HCT116 (cell line): ENCODE data around the gene ITPK1. TPM values are rescaled to one million over a fixed set of nuclear protein-coding genes. Genes with fewer than 3 reads are reported as not detected.

Experiments used
- ATAC-seq: fragments of 200-7000 bp; cut with Tn5 transposase; 2 replicates; pipeline ENCODE4 v1.9.1; 2020; ENCODE audit warnings: mild to moderate bottlenecking, moderate library complexity
- BruUV-seq: library from RNA; stranded (reverse); fragments of 400-500 nt; replicated peaks from 2 replicates; lab custom pipeline; 2021; lab: Mats Ljungman, UMichigan
- CTCF ChIA-PET: fragments of 300-600 bp; sonication (Branson Sonifier 250); formaldehyde crosslinking; loops from one replicate; lab custom pipeline; 2021; ENCODE audit warnings: antibody characterized with exemption; lab: Charles Lee
- POLR2A ChIA-PET: fragments of 300-600, 350-600 bp; sonication (Branson Sonifier 250); formaldehyde crosslinking; loops from one replicate; lab custom pipeline; 2021; ENCODE audit warnings: antibody characterized with exemption; lab: Charles Lee
- RAD21 ChIA-PET, 2 experiments: fragments of 300-600 bp; sonication (Branson Sonifier 250); formaldehyde crosslinking; loops; one replicate each; lab custom pipeline; 2023; ENCODE audit warnings: low total read pairs in 2 of 2; ENCODE audit not compliant: uncharacterized antibody in 2 of 2, unreplicated experiment in 2 of 2, low non-redundant PET in 1 of 2; lab: Charles Lee
- DNase-seq: peaks from one replicate; pipeline ENCODE4 v3.0.0-alpha.2; 2010; ENCODE audit warnings: low read depth, low spot score
- H2AFZ ChIP-seq: fragments of 200-600 bp; shearing (Covaris generic), sonication (generic); 2 replicates; pipeline ENCODE4 v1.6.1; 2017; ENCODE audit warnings: low read depth, mixed run types, mixed read lengths, antibody characterized with exemption, low read length; ENCODE audit not compliant: poor library complexity, severe bottlenecking
- H3K27ac ChIP-seq: 2 replicates; pipeline ENCODE4 v1.5.1; 2012; ENCODE audit warnings: low read depth, low read length
- H3K27me3 ChIP-seq: fragments of 200-600 bp; sonication (generic); 2 replicates; pipeline ENCODE4 v1.6.1; 2016; ENCODE audit warnings: mixed run types, low read length, mixed read lengths; ENCODE audit not compliant: insufficient read depth
- H3K36me3 ChIP-seq, 2 experiments: fragments of 200-500 bp in 1 of 2; fragments of 200-600 bp in 1 of 2; sonication (Bioruptor generic) in 1 of 2; sonication (generic) in 1 of 2; 2 replicates each; pipeline versions ENCODE4 v1.5.1 to v1.6.1; 2014 to 2016; ENCODE audit warnings: low read length in 2 of 2, inconsistent platforms in 1 of 2, mixed read lengths in 1 of 2, mixed run types in 1 of 2; ENCODE audit not compliant: insufficient read depth in 2 of 2, control insufficient read depth in 1 of 2
- H3K4me1 ChIP-seq, 2 experiments: fragments of 200-600 bp in 1 of 2; sonication (generic) in 1 of 2; 2 replicates each; pipeline versions ENCODE4 v1.5.1 to v1.6.1; 2012 to 2017; ENCODE audit warnings: low read length in 2 of 2, inconsistent platforms in 1 of 2, mild to moderate bottlenecking in 1 of 2, mixed read lengths in 1 of 2, mixed run types in 1 of 2, moderate library complexity in 1 of 2; ENCODE audit not compliant: insufficient read depth in 2 of 2, control insufficient read depth in 1 of 2
- H3K4me2 ChIP-seq: fragments of 200-600 bp; sonication (generic); 2 replicates; pipeline ENCODE4 v1.6.1; 2017; ENCODE audit warnings: mixed run types, low read length, mixed read lengths
- H3K4me3 ChIP-seq, 2 experiments: fragments of 200-600 bp in 1 of 2; sonication (generic) in 1 of 2; replicated peaks in 1 of 2; 2 replicates each; pipeline ENCODE4 v1.5.1; 2011 to 2016; ENCODE audit warnings: low read length in 2 of 2, control low read depth in 1 of 2, low read depth in 1 of 2, mild to moderate bottlenecking in 1 of 2, mixed read lengths in 1 of 2, mixed run types in 1 of 2
- H3K79me2 ChIP-seq: fragments of 200-600 bp; sonication (generic); 2 replicates; pipeline ENCODE4 v1.6.1; 2017; ENCODE audit warnings: mild to moderate bottlenecking, mixed run types, low read length, moderate library complexity, mixed read lengths; ENCODE audit not compliant: insufficient read depth
- H3K9ac ChIP-seq: fragments of 200-600 bp; sonication (generic); 2 replicates; pipeline ENCODE4 v1.6.1; 2016; ENCODE audit warnings: low read length, mixed read lengths
- H3K9me2 ChIP-seq: fragments of 200-600 bp; sonication (generic), shearing (Covaris generic); 2 replicates; pipeline ENCODE4 v1.6.1; 2017; ENCODE audit warnings: mixed run types, mild to moderate bottlenecking, moderate library complexity; ENCODE audit not compliant: insufficient read depth
- H3K9me3 ChIP-seq, 2 experiments: fragments of 200-500 bp in 1 of 2; fragments of 200-600 bp in 1 of 2; sonication (Bioruptor generic) in 1 of 2; sonication (generic) in 1 of 2; 2 replicates each; pipeline ENCODE4 v1.6.1; 2014 to 2017; ENCODE audit warnings: low read length in 2 of 2, mixed read lengths in 2 of 2, inconsistent platforms in 1 of 2, low read depth in 1 of 2, mild to moderate bottlenecking in 1 of 2, mixed run types in 1 of 2, moderate library complexity in 1 of 2; ENCODE audit not compliant: control insufficient read depth in 1 of 2, insufficient read depth in 1 of 2
- H4K20me1 ChIP-seq: fragments of 200-600 bp; sonication (generic), shearing (Covaris generic); 2 replicates; pipeline ENCODE4 v1.6.1; 2017; ENCODE audit warnings: mixed run types, mild to moderate bottlenecking, moderate library complexity; ENCODE audit not compliant: insufficient read depth
- CBX3 ChIP-seq: IDR thresholded peaks from 2 replicates; pipeline ENCODE4 v1.6.1; 2012; ENCODE audit warnings: low read depth
- EGR1 ChIP-seq: IDR thresholded peaks from 2 replicates; pipeline ENCODE4 v1.6.1; 2012; ENCODE audit warnings: low read depth
- ELF1 ChIP-seq: IDR thresholded peaks from 2 replicates; pipeline ENCODE4 v1.6.1; 2012; ENCODE audit warnings: low read depth, borderline replicate concordance
- EZH2phosphoT487 ChIP-seq: fragments of 200-600 bp; IDR thresholded peaks from 2 replicates; pipeline ENCODE4 v1.6.1; 2018; ENCODE audit warnings: antibody characterized with exemption, borderline replicate concordance
- POLR2A ChIP-seq: IDR thresholded peaks from 2 replicates; pipeline ENCODE4 v1.7.0; 2011; ENCODE audit warnings: borderline replicate concordance; ENCODE audit not compliant: insufficient read depth, insufficient read length; ENCODE audit errors: extremely low read depth
- POLR2AphosphoS5 ChIP-seq: IDR thresholded peaks from 2 replicates; pipeline ENCODE4 v1.6.1; 2011; ENCODE audit warnings: mild to moderate bottlenecking, low read depth, low read length, moderate library complexity
- RAD21 ChIP-seq: IDR thresholded peaks from 2 replicates; pipeline ENCODE4 v1.6.1; 2012; ENCODE audit warnings: low read depth, mild to moderate bottlenecking
- SP1 ChIP-seq: IDR thresholded peaks from 2 replicates; pipeline ENCODE4 v1.6.1; 2012; ENCODE audit warnings: low read depth
- SRF ChIP-seq: IDR thresholded peaks from 2 replicates; pipeline ENCODE4 v1.6.1; 2012; ENCODE audit warnings: low read depth
- TCF7L2 ChIP-seq: IDR thresholded peaks from 2 replicates; pipeline ENCODE4 v1.7.0; 2011; ENCODE audit warnings: borderline replicate concordance, inconsistent platforms; ENCODE audit not compliant: insufficient read depth, insufficient read length; ENCODE audit errors: extremely low read depth
- YY1 ChIP-seq: IDR thresholded peaks from 2 replicates; pipeline ENCODE4 v1.6.1; 2011; ENCODE audit warnings: low read length, low read depth, moderate library complexity, mild to moderate bottlenecking; ENCODE audit not compliant: insufficient replicate concordance; ENCODE audit errors: extremely low read depth
- ZFX ChIP-seq: fragments of 450-650 bp; IDR thresholded peaks from 2 replicates; pipeline ENCODE4 v1.6.1; 2017
- intact Hi-C: fragments of 100-400 bp; cut with micrococcal nuclease; formaldehyde crosslinking; loops from 2 replicates; pipeline ENCODE4 v1.10.0; 2022
- total RNA-seq: library from RNA; stranded (reverse); gene quantifications from one replicate; pipeline ENCODE4 v1.2.1, GENCODE V29; 2021; ENCODE audit not compliant: unreplicated experiment
- TF ChIP-seq, protein P1 (sequence below): IDR thresholded peaks from 2 replicates; pipeline ENCODE4 v1.6.1; 2011; ENCODE audit warnings: mild to moderate bottlenecking, low read length, moderate library complexity; ENCODE audit not compliant: insufficient replicate concordance; ENCODE audit errors: extremely low read depth
- TF ChIP-seq, protein P2 (sequence below): IDR thresholded peaks from 2 replicates; pipeline ENCODE4 v1.6.1; 2012
- TF ChIP-seq, protein P3 (sequence below): IDR thresholded peaks from 2 replicates; pipeline ENCODE4 v1.6.1; 2012
- TF ChIP-seq, protein P4 (sequence below): IDR thresholded peaks from 2 replicates; pipeline ENCODE4 v1.6.1; 2012; ENCODE audit warnings: low read depth

The ITPK1 gene
- total RNA-seq, 1 experiment from 2014 or later, result 70.2 TPM

DNA sequence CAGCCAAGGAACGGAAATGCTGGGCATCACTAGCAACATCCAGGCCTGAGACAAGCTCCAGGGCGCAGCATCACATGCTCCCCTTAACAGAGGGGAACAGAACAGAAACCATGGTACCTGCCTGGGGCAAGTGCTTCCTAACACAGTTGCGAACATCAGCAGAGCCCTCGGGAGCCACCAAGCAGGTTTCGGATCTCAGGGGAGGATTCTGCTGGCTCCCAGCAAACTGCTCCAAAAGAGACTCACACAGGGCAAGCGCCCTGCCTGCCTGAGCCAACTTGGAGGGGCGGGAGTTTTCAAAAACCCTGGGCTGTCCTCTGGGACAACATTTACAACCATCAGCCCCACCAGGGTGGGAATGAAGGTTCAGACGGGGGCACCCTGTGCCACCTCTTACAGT lies 173.1 kb downstream of the ITPK1 start:
- no TSS peak for BruUV-seq
- no peak for ATAC-seq
- ChIA-PET RAD21 (no interaction called here), POLR2A (no interaction called here), CTCF (no interaction called here)
- Histone ChIP-seq H3K4me2 (no peak overlapping the region), H3K9ac (no peak overlapping the region), H3K36me3 (no peaks in the 10 kb centered on the region; a peak in 1 of 4 replicates), H3K9me3 (no peaks in the 10 kb centered on the region), H3K27me3 (no peaks in the 10 kb centered on the region), H3K4me3 (no peak overlapping the region), H4K20me1 (no peaks in the 10 kb centered on the region), H3K27ac (no peak overlapping the region), H2AFZ (no peak overlapping the region), H3K79me2 (no peaks in the 10 kb centered on the region), H3K4me1 (peaks cover 13 to 28% of the 10 kb centered on the region in 2 experiments), H3K9me2 (no peaks in the 10 kb centered on the region)
- no peak for TF ChIP-seq POLR2AphosphoS5
- TF ChIP-seq, protein P1, sequence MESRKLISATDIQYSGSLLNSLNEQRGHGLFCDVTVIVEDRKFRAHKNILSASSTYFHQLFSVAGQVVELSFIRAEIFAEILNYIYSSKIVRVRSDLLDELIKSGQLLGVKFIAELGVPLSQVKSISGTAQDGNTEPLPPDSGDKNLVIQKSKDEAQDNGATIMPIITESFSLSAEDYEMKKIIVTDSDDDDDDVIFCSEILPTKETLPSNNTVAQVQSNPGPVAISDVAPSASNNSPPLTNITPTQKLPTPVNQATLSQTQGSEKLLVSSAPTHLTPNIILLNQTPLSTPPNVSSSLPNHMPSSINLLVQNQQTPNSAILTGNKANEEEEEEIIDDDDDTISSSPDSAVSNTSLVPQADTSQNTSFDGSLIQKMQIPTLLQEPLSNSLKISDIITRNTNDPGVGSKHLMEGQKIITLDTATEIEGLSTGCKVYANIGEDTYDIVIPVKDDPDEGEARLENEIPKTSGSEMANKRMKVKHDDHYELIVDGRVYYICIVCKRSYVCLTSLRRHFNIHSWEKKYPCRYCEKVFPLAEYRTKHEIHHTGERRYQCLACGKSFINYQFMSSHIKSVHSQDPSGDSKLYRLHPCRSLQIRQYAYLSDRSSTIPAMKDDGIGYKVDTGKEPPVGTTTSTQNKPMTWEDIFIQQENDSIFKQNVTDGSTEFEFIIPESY, result no peak
- no peak for TF ChIP-seq YY1
- TF ChIP-seq, protein P2, sequence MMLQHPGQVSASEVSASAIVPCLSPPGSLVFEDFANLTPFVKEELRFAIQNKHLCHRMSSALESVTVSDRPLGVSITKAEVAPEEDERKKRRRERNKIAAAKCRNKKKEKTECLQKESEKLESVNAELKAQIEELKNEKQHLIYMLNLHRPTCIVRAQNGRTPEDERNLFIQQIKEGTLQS, result no peak
- TF ChIP-seq, protein P3, sequence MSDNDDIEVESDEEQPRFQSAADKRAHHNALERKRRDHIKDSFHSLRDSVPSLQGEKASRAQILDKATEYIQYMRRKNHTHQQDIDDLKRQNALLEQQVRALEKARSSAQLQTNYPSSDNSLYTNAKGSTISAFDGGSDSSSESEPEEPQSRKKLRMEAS, result no peak
- TF ChIP-seq ZFX, result no peak
- no peak for TF ChIP-seq SRF
- no peak for TF ChIP-seq RAD21
- TF ChIP-seq ELF1, result no peak
- TF ChIP-seq TCF7L2, result no peak
- TF ChIP-seq POLR2A, result no peak
- no peak for TF ChIP-seq EZH2phosphoT487
- TF ChIP-seq, protein P4, sequence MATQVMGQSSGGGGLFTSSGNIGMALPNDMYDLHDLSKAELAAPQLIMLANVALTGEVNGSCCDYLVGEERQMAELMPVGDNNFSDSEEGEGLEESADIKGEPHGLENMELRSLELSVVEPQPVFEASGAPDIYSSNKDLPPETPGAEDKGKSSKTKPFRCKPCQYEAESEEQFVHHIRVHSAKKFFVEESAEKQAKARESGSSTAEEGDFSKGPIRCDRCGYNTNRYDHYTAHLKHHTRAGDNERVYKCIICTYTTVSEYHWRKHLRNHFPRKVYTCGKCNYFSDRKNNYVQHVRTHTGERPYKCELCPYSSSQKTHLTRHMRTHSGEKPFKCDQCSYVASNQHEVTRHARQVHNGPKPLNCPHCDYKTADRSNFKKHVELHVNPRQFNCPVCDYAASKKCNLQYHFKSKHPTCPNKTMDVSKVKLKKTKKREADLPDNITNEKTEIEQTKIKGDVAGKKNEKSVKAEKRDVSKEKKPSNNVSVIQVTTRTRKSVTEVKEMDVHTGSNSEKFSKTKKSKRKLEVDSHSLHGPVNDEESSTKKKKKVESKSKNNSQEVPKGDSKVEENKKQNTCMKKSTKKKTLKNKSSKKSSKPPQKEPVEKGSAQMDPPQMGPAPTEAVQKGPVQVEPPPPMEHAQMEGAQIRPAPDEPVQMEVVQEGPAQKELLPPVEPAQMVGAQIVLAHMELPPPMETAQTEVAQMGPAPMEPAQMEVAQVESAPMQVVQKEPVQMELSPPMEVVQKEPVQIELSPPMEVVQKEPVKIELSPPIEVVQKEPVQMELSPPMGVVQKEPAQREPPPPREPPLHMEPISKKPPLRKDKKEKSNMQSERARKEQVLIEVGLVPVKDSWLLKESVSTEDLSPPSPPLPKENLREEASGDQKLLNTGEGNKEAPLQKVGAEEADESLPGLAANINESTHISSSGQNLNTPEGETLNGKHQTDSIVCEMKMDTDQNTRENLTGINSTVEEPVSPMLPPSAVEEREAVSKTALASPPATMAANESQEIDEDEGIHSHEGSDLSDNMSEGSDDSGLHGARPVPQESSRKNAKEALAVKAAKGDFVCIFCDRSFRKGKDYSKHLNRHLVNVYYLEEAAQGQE, result no peak
- no peak for TF ChIP-seq CBX3
- TF ChIP-seq EGR1, result no peak
- TF ChIP-seq SP1, result no peak
- intact Hi-C loops, result no loop called here
- DNase-seq, result no peak
